PFSK-1 (cell line): ENCODE data around the gene TNFRSF1A.

Experiments used
- POLR2AphosphoS5 ChIP-seq: IDR thresholded peaks from 2 replicates; pipeline ENCODE4 v1.6.1; 2012; ENCODE audit warnings: low read depth, mild to moderate bottlenecking, control low read depth, low read length, moderate library complexity
- REST ChIP-seq, 2 experiments: IDR thresholded peaks; 2 replicates each; pipeline versions ENCODE4 v1.6.1 to v1.8.0; 2011 to 2012; ENCODE audit warnings: low read depth in 2 of 2, low read length in 2 of 2, control low read depth in 1 of 2, inconsistent platforms in 1 of 2, mild to moderate bottlenecking in 1 of 2, moderate library complexity in 1 of 2; ENCODE audit not compliant: insufficient read depth in 1 of 2
- TAF1 ChIP-seq: IDR thresholded peaks from 2 replicates; pipeline ENCODE4 v1.6.1; 2012; ENCODE audit warnings: low read length, control low read depth, borderline replicate concordance; ENCODE audit not compliant: insufficient read depth

- TF ChIP-seq POLR2AphosphoS5: no peak
- TF ChIP-seq TAF1: no peak
- no peak for TF ChIP-seq REST (IDR thresholded peaks at IDR 0.05; ENCODE audit: insufficient read depth in 1 of 2, low read depth in 2 of 2, low read length in 2 of 2)
Observed at GRCh38 chr12:6285532-6286306, 56.2 kb downstream of the TNFRSF1A start.
